CD14-positive monocyte (primary cell): ENCODE measurements around the gene MAP2K6. TPM values are rescaled to one million over a fixed set of nuclear protein-coding genes. Genes with fewer than 3 reads are reported as not detected.

Experiments
- DNase-seq, 3 donors: peaks; one replicate each; pipeline ENCODE4 v3.0.0-alpha.2; 2011 to 2022
- H2AFZ ChIP-seq: 2 replicates; pipeline ENCODE4 v1.6.0; 2012; ENCODE audit warnings: mild to moderate bottlenecking, low read depth, low read length, inconsistent platforms; ENCODE audit not compliant: insufficient read depth, poor library complexity, severe bottlenecking
- H3K27ac ChIP-seq, 2 donors: 1 replicate in 1 of 2; 2 replicates in 1 of 2; pipeline ENCODE4 v1.5.1; 2012 to 2013; ENCODE audit warnings: low read length in 2 of 2, control low read depth in 1 of 2, inconsistent platforms in 1 of 2, low read depth in 1 of 2, mild to moderate bottlenecking in 1 of 2
- H3K27me3 ChIP-seq, 2 donors: one replicate each; pipeline versions ENCODE4 v1.6.0 to v1.6.1; 2011 to 2013; ENCODE audit warnings: low read length in 2 of 2; ENCODE audit not compliant: control insufficient read depth in 2 of 2, insufficient read depth in 2 of 2
- H3K36me3 ChIP-seq, 2 donors: replicated peaks in 1 of 2; 1 replicate in 1 of 2; 2 replicates in 1 of 2; pipeline versions ENCODE4 v1.5.1 to v1.6.1; 2012 to 2013; ENCODE audit warnings: low read length in 2 of 2, control low read depth in 1 of 2, inconsistent platforms in 1 of 2, mild to moderate bottlenecking in 1 of 2; ENCODE audit not compliant: insufficient read depth in 2 of 2, control insufficient read depth in 1 of 2
- H3K4me1 ChIP-seq, 2 donors: 1 replicate in 1 of 2; 2 replicates in 1 of 2; pipeline versions ENCODE4 v1.5.1 to v1.6.1; 2012 to 2013; ENCODE audit warnings: low read length in 2 of 2, control low read depth in 1 of 2, inconsistent platforms in 1 of 2, mild to moderate bottlenecking in 1 of 2, moderate library complexity in 1 of 2; ENCODE audit not compliant: insufficient read depth in 2 of 2, control insufficient read depth in 1 of 2
- H3K4me2 ChIP-seq: replicated peaks from 2 replicates; pipeline ENCODE3; 2012; ENCODE audit warnings: low read length, moderate library complexity, mild to moderate bottlenecking; ENCODE audit not compliant: poor library complexity, severe bottlenecking; ENCODE audit errors: extremely low read depth
- H3K4me3 ChIP-seq, 3 experiments: fragments of 200-600 bp in 1 of 3; sonication (generic) in 1 of 3; replicated peaks in 1 of 3; 1 replicate in 2 of 3; 2 replicates in 1 of 3; pipeline ENCODE4 v1.5.1; 2011 to 2013; ENCODE audit warnings: low read length in 3 of 3, mild to moderate bottlenecking in 3 of 3, control low read depth in 2 of 3, low read depth in 2 of 3, inconsistent platforms in 1 of 3, moderate library complexity in 1 of 3
- H3K79me2 ChIP-seq: 2 replicates; pipeline ENCODE4 v1.6.0; 2012; ENCODE audit warnings: mild to moderate bottlenecking, control low read depth, inconsistent platforms, low read length, moderate library complexity; ENCODE audit not compliant: insufficient read depth
- H3K9ac ChIP-seq: 2 replicates; pipeline ENCODE4 v1.6.0; 2017; ENCODE audit warnings: low read length, mild to moderate bottlenecking; ENCODE audit not compliant: insufficient read depth, poor library complexity, severe bottlenecking
- H3K9me3 ChIP-seq, 2 donors: replicated peaks in 1 of 2; 1 replicate in 1 of 2; 2 replicates in 1 of 2; pipeline versions ENCODE4 v1.5.1 to v1.6.1; 2012 to 2013; ENCODE audit warnings: low read length in 2 of 2, control low read depth in 1 of 2; ENCODE audit not compliant: control insufficient read depth in 1 of 2, insufficient read depth in 1 of 2
- H4K20me1 ChIP-seq: 2 replicates; pipeline ENCODE4 v1.6.0; 2012; ENCODE audit warnings: mild to moderate bottlenecking, low read length, control low read depth, moderate library complexity; ENCODE audit not compliant: insufficient read depth
- H3K27ac Mint-ChIP-seq, 7 donors: one replicate each; pipeline ENCODE4 v1.8.0; 2020; ENCODE audit warnings: mild to moderate bottlenecking in 7 of 7, mixed read lengths in 7 of 7, moderate library complexity in 6 of 7, inconsistent platforms in 2 of 7
- H3K27me3 Mint-ChIP-seq, 3 donors: one replicate each; pipeline ENCODE4 v1.8.0; 2021 to 2022; ENCODE audit warnings: low read depth in 3 of 3, mild to moderate bottlenecking in 3 of 3, mixed read lengths in 3 of 3, moderate library complexity in 3 of 3, inconsistent platforms in 1 of 3
- H3K36me3 Mint-ChIP-seq, 2 donors: one replicate each; pipeline ENCODE4 v1.8.0; 2020; ENCODE audit warnings: mixed read lengths in 2 of 2, inconsistent platforms in 1 of 2, mild to moderate bottlenecking in 1 of 2
- H3K4me1 Mint-ChIP-seq: one replicate; pipeline ENCODE4 v1.8.0; 2020; ENCODE audit warnings: mild to moderate bottlenecking, mixed read lengths
- H3K4me3 Mint-ChIP-seq, 2 donors: one replicate each; pipeline ENCODE4 v1.8.0; 2020; ENCODE audit warnings: mild to moderate bottlenecking in 2 of 2, mixed read lengths in 2 of 2, moderate library complexity in 1 of 2
- H3K9me3 Mint-ChIP-seq, 7 donors: one replicate each; pipeline ENCODE4 v1.8.0; 2020 to 2022; ENCODE audit warnings: mixed read lengths in 7 of 7, mild to moderate bottlenecking in 6 of 7, moderate library complexity in 6 of 7, inconsistent platforms in 2 of 7
- WGBS: methylation state at CpG from one replicate; pipeline ENCODE4 v1.1.5; 2013; ENCODE audit warnings: missing lambda C conversion rate; ENCODE audit not compliant: insufficient coverage; 5-methylcytosine and 5-hydroxymethylcytosine counted together
- intact Hi-C, 2 donors: fragments of 100-400 bp; cut with micrococcal nuclease; formaldehyde crosslinking; loops; one replicate each; pipeline versions ENCODE4 v1.15.0 to v1.15.1; 2023
- polyA plus RNA-seq, 3 donors: library from polyadenylated mRNA; depleted of rRNA in 1 of 3; unstranded in 2 of 3; stranded (reverse) in 1 of 3; fragments of 300-500 nt in 2 of 3; fragments of >200 nt in 1 of 3; fragmentation: Illumina TruSeq in 2 of 3; gene quantifications; 1 replicate in 2 of 3; 2 replicates in 1 of 3; pipeline ENCODE4 v1.2.3, GENCODE V29; 2012 to 2021
- TF ChIP-seq, protein P1 (sequence below): fragments of 200-600 bp; IDR thresholded peaks from one replicate; pipeline ENCODE4 v1.8.0; 2022; ENCODE audit warnings: antibody characterized with exemption, mild to moderate bottlenecking

MAP2K6 gene
- polyA plus RNA-seq, 3 donors = 13.5 to 28.9 (median 18.5) TPM

DNA sequence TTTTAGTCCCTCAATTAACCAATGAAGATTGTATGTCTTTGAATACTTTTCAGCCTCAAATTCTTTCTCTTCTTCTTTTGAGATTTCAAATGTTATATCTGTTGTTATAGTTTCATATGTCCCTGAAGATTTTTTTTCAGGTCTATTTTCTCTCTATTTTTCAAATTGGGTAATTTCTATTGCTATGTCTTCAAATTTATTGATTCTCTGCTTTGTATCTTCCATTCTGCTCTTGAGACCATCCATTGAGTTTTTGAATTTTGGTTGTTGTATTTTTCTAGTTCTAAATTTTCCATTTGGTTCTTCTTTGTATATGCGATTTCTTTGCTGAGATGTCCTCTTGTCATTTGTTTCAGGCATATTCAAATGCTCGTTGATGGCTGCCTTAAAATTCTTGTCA, 26.7 kb downstream of the MAP2K6 start:
- Histone ChIP-seq H3K4me2 (no peak overlapping the region), H3K4me1 (peaks cover 12 to 13% of the 10 kb centered on the region in 2 donors), H2AFZ (no peak overlapping the region), H3K9ac (no peak overlapping the region), H3K36me3 (no peaks in the 10 kb centered on the region), H3K4me3 (no peak overlapping the region), H3K27me3 (no peaks in the 10 kb centered on the region), H3K27ac (no peak overlapping the region), H4K20me1 (no peaks in the 10 kb centered on the region), H3K79me2 (no peaks in the 10 kb centered on the region), H3K9me3 (peaks cover 0 to 6% of the 10 kb centered on the region in 2 donors)
- Mint-ChIP-seq H3K36me3 (peaks cover 6 to 8% of the 10 kb centered on the region in 2 donors), H3K27ac (no peak overlapping the region), H3K9me3 (peaks cover 0 to 11% (median 8%) of the 10 kb centered on the region in 7 donors), H3K4me1 (peaks cover 10% of the 10 kb centered on the region), H3K4me3 (no peak overlapping the region), H3K27me3 (no peaks in the 10 kb centered on the region)
- WGBS = no CpG with 5 or more reads among the region's 2 CpGs
- DNase-seq = no peak
- TF ChIP-seq, protein P1, sequence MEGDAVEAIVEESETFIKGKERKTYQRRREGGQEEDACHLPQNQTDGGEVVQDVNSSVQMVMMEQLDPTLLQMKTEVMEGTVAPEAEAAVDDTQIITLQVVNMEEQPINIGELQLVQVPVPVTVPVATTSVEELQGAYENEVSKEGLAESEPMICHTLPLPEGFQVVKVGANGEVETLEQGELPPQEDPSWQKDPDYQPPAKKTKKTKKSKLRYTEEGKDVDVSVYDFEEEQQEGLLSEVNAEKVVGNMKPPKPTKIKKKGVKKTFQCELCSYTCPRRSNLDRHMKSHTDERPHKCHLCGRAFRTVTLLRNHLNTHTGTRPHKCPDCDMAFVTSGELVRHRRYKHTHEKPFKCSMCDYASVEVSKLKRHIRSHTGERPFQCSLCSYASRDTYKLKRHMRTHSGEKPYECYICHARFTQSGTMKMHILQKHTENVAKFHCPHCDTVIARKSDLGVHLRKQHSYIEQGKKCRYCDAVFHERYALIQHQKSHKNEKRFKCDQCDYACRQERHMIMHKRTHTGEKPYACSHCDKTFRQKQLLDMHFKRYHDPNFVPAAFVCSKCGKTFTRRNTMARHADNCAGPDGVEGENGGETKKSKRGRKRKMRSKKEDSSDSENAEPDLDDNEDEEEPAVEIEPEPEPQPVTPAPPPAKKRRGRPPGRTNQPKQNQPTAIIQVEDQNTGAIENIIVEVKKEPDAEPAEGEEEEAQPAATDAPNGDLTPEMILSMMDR = no peak
- intact Hi-C loops = no loop called here

- no peak overlapping the region for H3K9ac ChIP-seq
- H3K4me3 ChIP-seq = no peak overlapping the region
- H2AFZ ChIP-seq = no peak overlapping the region
- H3K27ac ChIP-seq = no peak overlapping the region
- DNase-seq = no peak
- Mint-ChIP-seq H3K4me3 (no peak overlapping the region), H3K36me3 (peaks cover 6 to 9% of the 10 kb centered on the region in 2 donors), H3K9me3 (peaks cover 0 to 11% (median 8%) of the 10 kb centered on the region in 7 donors), H3K27me3 (no peaks in the 10 kb centered on the region), H3K4me1 (peaks cover 10% of the 10 kb centered on the region), H3K27ac (no peak overlapping the region)
- no CpG with 5 or more reads among the region's 4 CpGs for WGBS
- H3K4me1 ChIP-seq = peaks cover 12 to 13% of the 10 kb centered on the region in 2 donors
- TF ChIP-seq, protein P1 = no peak
- no peaks in the 10 kb centered on the region for H3K27me3 ChIP-seq
- no peaks in the 10 kb centered on the region for H3K36me3 ChIP-seq
- intact Hi-C loops = no loop called here
- H3K9me3 ChIP-seq = peaks cover 0 to 6% of the 10 kb centered on the region in 2 donors
- H4K20me1 ChIP-seq = no peaks in the 10 kb centered on the region
- H3K4me2 ChIP-seq = no peak overlapping the region
- no peaks in the 10 kb centered on the region for H3K79me2 ChIP-seq
These were observed 28.6 kb downstream of the MAP2K6 start for GRCh38 chr17:69443138-69443537.
